ENCODE data around the gene MAGI3.
"Not testable (repeated sequence)": the region's sequence is repeated elsewhere in the genome, so short reads cannot be mapped to it uniquely, and the experiment has no call there.

Gene MAGI3

GRCh38 chr1:113508364-113509164 lies 118.2 kb downstream of the MAGI3 start:
- H3K4me3 ChIP-seq (ENCODE audit: low read depth, low read length): no peak overlapping the region
- H3K27me3 ChIP-seq (ENCODE audit: insufficient read depth, low read depth, severe bottlenecking): no peaks in the 10 kb centered on the region
- no peaks in the 10 kb centered on the region for H3K36me3 ChIP-seq
- no peak overlapping the region for H3K27ac ChIP-seq
- no peak for DNase-seq
- peaks cover 4% of the 10 kb centered on the region for H3K9me3 ChIP-seq (ENCODE audit: severe bottlenecking)
- TF ChIP-seq CTCF (IDR thresholded peaks at IDR 0.05; ENCODE audit: low read depth, low read length): no peak

GRCh38 chr1:113509766-113510165 lies 119.5 kb downstream of the MAGI3 start:
- not testable (repeated sequence) for H3K27me3 ChIP-seq (ENCODE audit: insufficient read depth, low read depth, severe bottlenecking); DNase-seq; H3K27ac ChIP-seq; H3K4me3 ChIP-seq (ENCODE audit: low read depth, low read length); H3K36me3 ChIP-seq; H3K9me3 ChIP-seq (ENCODE audit: severe bottlenecking)

- TF ChIP-seq CTCF (IDR thresholded peaks at IDR 0.05; ENCODE audit: low read depth, low read length): no peak
- Histone ChIP-seq H3K36me3 (no peaks in the 10 kb centered on the region), H3K9me3 (ENCODE audit: severe bottlenecking) (peaks cover 4% of the 10 kb centered on the region), H3K4me3 (ENCODE audit: low read depth, low read length) (no peak overlapping the region), H3K27me3 (ENCODE audit: insufficient read depth, low read depth, severe bottlenecking) (no peaks in the 10 kb centered on the region), H3K27ac (no peak overlapping the region)
- DNase-seq: no peak
These were observed 121.0 kb downstream of the MAGI3 start for GRCh38 chr1:113511269-113511668.

GRCh38 chr1:113515498-113515897 lies 125.2 kb downstream of the MAGI3 start:
- H3K4me3 ChIP-seq (ENCODE audit: low read depth, low read length): no peak overlapping the region
- H3K36me3 ChIP-seq: no peaks in the 10 kb centered on the region
- H3K27me3 ChIP-seq (ENCODE audit: insufficient read depth, low read depth, severe bottlenecking): no peaks in the 10 kb centered on the region
- H3K27ac ChIP-seq: no peak overlapping the region
- no peak for DNase-seq
- peaks cover 4% of the 10 kb centered on the region for H3K9me3 ChIP-seq (ENCODE audit: severe bottlenecking)
- no peak for TF ChIP-seq CTCF (IDR thresholded peaks at IDR 0.05; ENCODE audit: low read depth, low read length)

GRCh38 chr1:113517346-113517745 lies 127.0 kb downstream of the MAGI3 start:
- no peak overlapping the region for H3K4me3 ChIP-seq (ENCODE audit: low read depth, low read length)
- H3K36me3 ChIP-seq: no peaks in the 10 kb centered on the region
- no peak for TF ChIP-seq CTCF (IDR thresholded peaks at IDR 0.05; ENCODE audit: low read depth, low read length)
- no peaks in the 10 kb centered on the region for H3K27me3 ChIP-seq (ENCODE audit: insufficient read depth, low read depth, severe bottlenecking)
- no peak for DNase-seq
- no peak overlapping the region for H3K27ac ChIP-seq
- no peaks in the 10 kb centered on the region for H3K9me3 ChIP-seq (ENCODE audit: severe bottlenecking)

- DNase-seq: no peak
- Histone ChIP-seq H3K27me3 (ENCODE audit: insufficient read depth, low read depth, severe bottlenecking) (no peaks in the 10 kb centered on the region), H3K36me3 (no peaks in the 10 kb centered on the region), H3K27ac (no peak overlapping the region), H3K9me3 (ENCODE audit: severe bottlenecking) (no peaks in the 10 kb centered on the region), H3K4me3 (ENCODE audit: low read depth, low read length) (no peak overlapping the region)
- TF ChIP-seq CTCF (IDR thresholded peaks at IDR 0.05; ENCODE audit: low read depth, low read length): no peak
These were observed 127.7 kb downstream of the MAGI3 start for GRCh38 chr1:113517983-113518382.
